ENCODE data around the gene MYLK4.

GRCh38 chr6:2674857-2675256, 75.9 kb downstream of the MYLK4 start:
- TF ChIP-seq POLR2AphosphoS5 (IDR thresholded peaks at IDR 0.05; ENCODE audit: borderline replicate concordance, low read depth, low read length) (no peak), EZH2 (IDR thresholded peaks at IDR 0.05) (no peak)

All from SK-N-MC (cell line).